H1 (cell line): ENCODE measurements around the gene METTL9. TPM values are rescaled to one million over a fixed set of nuclear protein-coding genes. Genes with fewer than 3 reads are reported as not detected.

Experiments used
- CTCF ChIA-PET: fragments of 300-600 bp; sonication (Branson Sonifier 250); formaldehyde crosslinking; loops from one replicate; lab custom pipeline; 2021; ENCODE audit not compliant: partially characterized antibody; lab: Charles Lee
- POLR2A ChIA-PET: fragments of 300-600 bp; sonication (Branson Sonifier 250); formaldehyde crosslinking; loops from one replicate; lab custom pipeline; 2021; ENCODE audit warnings: inconsistent platforms; ENCODE audit not compliant: partially characterized antibody; lab: Charles Lee
- DNase-seq, 2 experiments: peaks; one replicate each; pipeline versions ENCODE4 v3.0.0 to v3.0.0-alpha.2; 2010 to 2022; ENCODE audit warnings: low spot score in 2 of 2, low read depth in 1 of 2, mixed read lengths in 1 of 2
- FAIRE-seq: peaks from 2 replicates; lab custom pipeline; 2011; peaks lifted over from hg19 to GRCh38; lab: Jason Lieb, UNC
- H2AFZ ChIP-seq: 2 replicates; pipeline ENCODE4 v1.8.1; 2012; ENCODE audit warnings: low read length, inconsistent platforms
- H2AK5ac ChIP-seq: 2 replicates; pipeline ENCODE4 v1.6.1; 2013; ENCODE audit warnings: low read depth, low read length
- H2BK120ac ChIP-seq: replicated peaks from 2 replicates; pipeline ENCODE3; 2013; ENCODE audit warnings: low read depth, low read length, inconsistent platforms
- H2BK12ac ChIP-seq: 2 replicates; pipeline ENCODE4 v1.6.1; 2013; ENCODE audit warnings: low read depth, low read length
- H2BK15ac ChIP-seq: 2 replicates; pipeline ENCODE4 v1.6.1; 2013; ENCODE audit warnings: low read length
- H2BK20ac ChIP-seq: 2 replicates; pipeline ENCODE4 v1.6.1; 2013; ENCODE audit warnings: low read length
- H2BK5ac ChIP-seq: 2 replicates; pipeline ENCODE4 v1.6.1; 2013; ENCODE audit warnings: low read depth, low read length
- H3K14ac ChIP-seq: 2 replicates; pipeline ENCODE4 v1.6.1; 2013; ENCODE audit warnings: inconsistent platforms; ENCODE audit not compliant: insufficient read length
- H3K18ac ChIP-seq: 2 replicates; pipeline ENCODE4 v1.6.1; 2013; ENCODE audit warnings: low read length; ENCODE audit errors: extremely low read depth
- H3K23ac ChIP-seq: 2 replicates; pipeline ENCODE4 v1.6.1; 2013; ENCODE audit warnings: inconsistent platforms; ENCODE audit not compliant: insufficient read length
- H3K23me2 ChIP-seq: 2 replicates; pipeline ENCODE4 v1.6.1; 2013; ENCODE audit warnings: low read depth, low read length
- H3K27ac ChIP-seq: 2 replicates; pipeline ENCODE4 v1.6.1; 2011; ENCODE audit warnings: low read depth, low read length, inconsistent platforms
- H3K27me3 ChIP-seq, 4 experiments: replicated peaks in 1 of 4; 1 replicate in 1 of 4; 2 replicates in 3 of 4; pipeline versions ENCODE4 v1.6.1 to v1.8.1; 2011 to 2013; ENCODE audit warnings: low read length in 3 of 4, mild to moderate bottlenecking in 3 of 4, inconsistent platforms in 2 of 4, mixed read lengths in 2 of 4, moderate library complexity in 1 of 4; ENCODE audit not compliant: control insufficient read depth in 3 of 4, insufficient read depth in 3 of 4; ENCODE audit errors: extremely low read depth in 1 of 4
- H3K36me3 ChIP-seq, 4 experiments: 2 replicates each; pipeline versions ENCODE4 v1.6.1 to v1.8.1; 2011 to 2013; ENCODE audit warnings: mild to moderate bottlenecking in 4 of 4, low read length in 3 of 4, moderate library complexity in 2 of 4, control low read depth in 1 of 4, inconsistent platforms in 1 of 4; ENCODE audit not compliant: insufficient read depth in 4 of 4, control insufficient read depth in 2 of 4
- H3K4ac ChIP-seq: replicated peaks from 2 replicates; pipeline ENCODE3; 2013; ENCODE audit warnings: low read length, low read depth, mixed read lengths, inconsistent platforms; ENCODE audit not compliant: insufficient read length
- H3K4me1 ChIP-seq, 4 experiments: replicated peaks in 1 of 4; 1 replicate in 1 of 4; 2 replicates in 3 of 4; pipeline versions ENCODE4 v1.6.1 to v1.8.1; 2011 to 2013; ENCODE audit warnings: low read length in 3 of 4, inconsistent platforms in 2 of 4, mixed read lengths in 1 of 4; ENCODE audit not compliant: insufficient read depth in 4 of 4, control insufficient read depth in 3 of 4
- H3K4me2 ChIP-seq, 2 experiments: 2 replicates each; pipeline versions ENCODE4 v1.6.1 to v1.8.1; 2011 to 2013; ENCODE audit warnings: low read depth in 2 of 2, low read length in 2 of 2, control low read depth in 1 of 2, inconsistent platforms in 1 of 2, mild to moderate bottlenecking in 1 of 2; ENCODE audit not compliant: insufficient read depth in 1 of 2
- H3K4me3 ChIP-seq, 4 experiments: fragments of 200-600, 300-600 bp in 1 of 4; sonication (generic), shearing (Covaris generic), sonication (Bioruptor Twin) in 1 of 4; 2 replicates each; pipeline versions ENCODE4 v1.5.1 to v1.8.1; 2011 to 2016; ENCODE audit warnings: low read length in 4 of 4, low read depth in 3 of 4, control low read depth in 2 of 4, inconsistent platforms in 2 of 4, mild to moderate bottlenecking in 2 of 4, mixed read lengths in 1 of 4, moderate library complexity in 1 of 4; ENCODE audit not compliant: insufficient read depth in 2 of 4; ENCODE audit errors: extremely low read depth in 1 of 4
- H3K56ac ChIP-seq: replicated peaks from 2 replicates; pipeline ENCODE3; 2013; ENCODE audit warnings: low read depth, mild to moderate bottlenecking, mixed read lengths, low read length, inconsistent platforms; ENCODE audit not compliant: insufficient read length
- H3K79me1 ChIP-seq: 2 replicates; pipeline ENCODE4 v1.6.1; 2013; ENCODE audit warnings: low read depth, low read length, control low read depth
- H3K79me2 ChIP-seq, 2 experiments: 2 replicates each; pipeline versions ENCODE4 v1.6.1 to v1.8.1; 2012 to 2013; ENCODE audit warnings: low read length in 2 of 2, mild to moderate bottlenecking in 2 of 2, inconsistent platforms in 1 of 2; ENCODE audit not compliant: insufficient read depth in 2 of 2, control insufficient read depth in 1 of 2
- H3K9ac ChIP-seq, 4 experiments: replicated peaks in 1 of 4; 1 replicate in 1 of 4; 2 replicates in 3 of 4; pipeline versions ENCODE4 v1.6.1 to v1.8.1; 2011 to 2013; ENCODE audit warnings: low read depth in 3 of 4, low read length in 3 of 4, control low read depth in 2 of 4, mild to moderate bottlenecking in 2 of 4, moderate library complexity in 2 of 4, inconsistent platforms in 1 of 4; ENCODE audit errors: extremely low read depth in 1 of 4
- H3K9me3 ChIP-seq, 2 experiments: 2 replicates each; pipeline versions ENCODE4 v1.6.1 to v1.8.1; 2012 to 2013; ENCODE audit warnings: mild to moderate bottlenecking in 2 of 2, moderate library complexity in 2 of 2, control low read depth in 1 of 2, inconsistent platforms in 1 of 2, low read depth in 1 of 2, low read length in 1 of 2, mixed read lengths in 1 of 2; ENCODE audit not compliant: insufficient read depth in 2 of 2
- H4K20me1 ChIP-seq, 2 experiments: replicated peaks in 1 of 2; 2 replicates each; pipeline versions ENCODE3 to v1.8.1; 2011 to 2013; ENCODE audit warnings: inconsistent platforms in 2 of 2, low read length in 2 of 2, mild to moderate bottlenecking in 1 of 2; ENCODE audit not compliant: insufficient read depth in 2 of 2, control insufficient read depth in 1 of 2
- H4K5ac ChIP-seq: 2 replicates; pipeline ENCODE4 v1.6.1; 2013; ENCODE audit warnings: low read length, low read depth, mixed read lengths, inconsistent platforms; ENCODE audit not compliant: insufficient read length
- H4K8ac ChIP-seq: 2 replicates; pipeline ENCODE4 v1.8.0; 2013; ENCODE audit warnings: mild to moderate bottlenecking, moderate library complexity, low read length, inconsistent platforms; ENCODE audit not compliant: insufficient read depth; ENCODE audit errors: extremely low read depth
- H4K91ac ChIP-seq: replicated peaks from 2 replicates; pipeline ENCODE3; 2013; ENCODE audit warnings: low read length, mixed read lengths, inconsistent platforms; ENCODE audit not compliant: insufficient read length
- BACH1 ChIP-seq: IDR thresholded peaks from 2 replicates; pipeline ENCODE4 v1.6.1; 2012; ENCODE audit warnings: low read length, improper control_type of control experiment
- EGR1 ChIP-seq: IDR thresholded peaks from 2 replicates; pipeline ENCODE4 v1.6.1; 2011; ENCODE audit warnings: low read depth, low read length, borderline replicate concordance
- KDM1A ChIP-seq: fragments of 200-600, 300-600 bp; sonication (generic); IDR thresholded peaks from 2 replicates; pipeline ENCODE4 v1.7.1; 2016; ENCODE audit warnings: mild to moderate bottlenecking, low read length, borderline replicate concordance
- KDM4A ChIP-seq: IDR thresholded peaks from one replicate; pipeline ENCODE4 v1.7.1; 2012; ENCODE audit warnings: low read depth, mild to moderate bottlenecking, moderate library complexity, low read length, inconsistent platforms; ENCODE audit not compliant: severe bottlenecking
- NANOG ChIP-seq: IDR thresholded peaks from 2 replicates; pipeline ENCODE4 v1.6.1; 2011; ENCODE audit warnings: low read length, low read depth, mild to moderate bottlenecking, inconsistent platforms; ENCODE audit not compliant: insufficient read depth, poor library complexity, severe bottlenecking
- SIN3A ChIP-seq, 2 experiments: IDR thresholded peaks in 1 of 2; conservative IDR thresholded peaks in 1 of 2; 2 replicates each; pipeline ENCODE4 v1.6.1; 2011 to 2012; ENCODE audit warnings: low read length in 2 of 2, improper control_type of control experiment in 1 of 2, low read depth in 1 of 2, mild to moderate bottlenecking in 1 of 2
- SP2 ChIP-seq: IDR thresholded peaks from 2 replicates; pipeline ENCODE4 v1.6.1; 2012; ENCODE audit warnings: mild to moderate bottlenecking, low read length, inconsistent platforms
- TAF1 ChIP-seq: IDR thresholded peaks from 2 replicates; pipeline ENCODE4 v1.6.1; 2011; ENCODE audit warnings: mild to moderate bottlenecking, low read depth, low read length
- TEAD4 ChIP-seq: IDR thresholded peaks from 2 replicates; pipeline ENCODE4 v1.6.1; 2012; ENCODE audit warnings: low read depth, low read length, inconsistent platforms, mixed read lengths
- WGBS, 2 experiments: shearing (Covaris generic) in 1 of 2; methylation state at CpG; one replicate each; pipeline versions ENCODE4 v1.1.6 to v1.1.7; 2013 to 2015; ENCODE audit warnings: low lambda C conversion rate in 2 of 2, mixed read lengths in 2 of 2, inconsistent platforms in 1 of 2, low coverage in 1 of 2, missing lambda C conversion rate in 1 of 2; ENCODE audit not compliant: insufficient replicate concordance in 2 of 2, insufficient coverage in 1 of 2, insufficient read length in 1 of 2; ENCODE audit errors: extremely low coverage in 1 of 2, missing lambda C conversion rate in 1 of 2; 5-methylcytosine and 5-hydroxymethylcytosine counted together
- polyA plus RNA-seq, 7 experiments: library from polyadenylated mRNA; depleted of rRNA in 3 of 7; stranded (reverse) in 5 of 7; unstranded in 2 of 7; fragments of >200 nt in 5 of 7; fragments of 200-250 nt in 2 of 7; gene quantifications; 1 replicate in 5 of 7; 2 replicates in 1 of 7; 4 replicates in 1 of 7; pipeline versions ENCODE4 v1.2.1 to v1.2.3, GENCODE V29; 2011 to 2013; ENCODE audit warnings: missing spikeins in 2 of 7, mixed read lengths in 2 of 7
- total RNA-seq: library from RNA; stranded (reverse); fragmentation: NEBNext Ultra II Directional; extraction: Animal tissue kit (Norgen Biotek cat#: 25700); gene quantifications from 2 replicates; pipeline ENCODE4 v1.2.1, GENCODE V29; 2021
- TF ChIP-seq, protein P1 (sequence below): IDR thresholded peaks from 2 replicates; pipeline ENCODE4 v1.6.1; 2012; ENCODE audit warnings: low read length, inconsistent platforms

METTL9 gene
- total and polyA plus RNA-seq, 2 of the 8 experiments (the other 6 are each of a cell fraction or from before 2014, with no cell fraction given) = 45.4 to 112 TPM

DNA sequence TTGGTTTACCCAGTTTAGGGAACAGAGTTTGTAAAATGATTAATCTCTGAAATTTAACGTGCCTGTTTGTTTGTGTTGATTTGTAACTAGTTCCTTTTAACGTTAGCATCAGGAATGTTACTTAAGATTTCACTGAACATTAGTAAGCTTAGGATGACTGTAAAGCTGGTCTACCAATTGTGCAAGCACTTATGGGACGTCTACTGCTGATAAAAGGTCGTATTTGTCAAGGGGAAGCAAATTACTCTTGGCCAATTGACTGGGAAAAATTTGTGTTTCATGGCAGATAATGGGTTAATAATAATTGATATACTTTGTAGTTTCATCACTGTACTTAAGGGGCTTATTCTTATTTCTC is 11.8 kb downstream of the METTL9 start:
- H3K18ac ChIP-seq = no peak overlapping the region
- no peaks in the 10 kb centered on the region for H3K27me3 ChIP-seq
- H2BK15ac ChIP-seq = no peak overlapping the region
- H3K14ac ChIP-seq = no peak overlapping the region
- peaks cover 6 to 28% (median 11%) of the 10 kb centered on the region in 4 experiments; a peak in 6 of 7 replicates for H3K4me1 ChIP-seq
- no peak overlapping the region for H3K4ac ChIP-seq
- no peak overlapping the region; a peak in 1 of 4 replicates for H3K4me2 ChIP-seq
- 85% methylated on average over 4 of the region's 4 CpGs; no CpG with 5 or more reads in 1 of the 2 experiments for WGBS, 2 experiments
- H2AK5ac ChIP-seq = no peak overlapping the region
- no peak overlapping the region for H3K27ac ChIP-seq
- no peak for TF ChIP-seq TEAD4
- TF ChIP-seq KDM1A = no peak
- TF ChIP-seq KDM4A = no peak
- no peak for TF ChIP-seq NANOG
- TF ChIP-seq, protein P1, sequence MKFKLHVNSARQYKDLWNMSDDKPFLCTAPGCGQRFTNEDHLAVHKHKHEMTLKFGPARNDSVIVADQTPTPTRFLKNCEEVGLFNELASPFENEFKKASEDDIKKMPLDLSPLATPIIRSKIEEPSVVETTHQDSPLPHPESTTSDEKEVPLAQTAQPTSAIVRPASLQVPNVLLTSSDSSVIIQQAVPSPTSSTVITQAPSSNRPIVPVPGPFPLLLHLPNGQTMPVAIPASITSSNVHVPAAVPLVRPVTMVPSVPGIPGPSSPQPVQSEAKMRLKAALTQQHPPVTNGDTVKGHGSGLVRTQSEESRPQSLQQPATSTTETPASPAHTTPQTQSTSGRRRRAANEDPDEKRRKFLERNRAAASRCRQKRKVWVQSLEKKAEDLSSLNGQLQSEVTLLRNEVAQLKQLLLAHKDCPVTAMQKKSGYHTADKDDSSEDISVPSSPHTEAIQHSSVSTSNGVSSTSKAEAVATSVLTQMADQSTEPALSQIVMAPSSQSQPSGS = no peak
- TF ChIP-seq SP2 = no peak
- TF ChIP-seq EGR1 = no peak
- TF ChIP-seq SIN3A (conservative IDR thresholded peaks at IDR 0.05 in 1 of 2, IDR thresholded peaks at IDR 0.05 in 1 of 2; ENCODE audit: low read depth in 1 of 2, low read length in 2 of 2) = no peak
- no peak for TF ChIP-seq TAF1
- no peak for TF ChIP-seq BACH1
- H3K36me3 ChIP-seq = peaks cover 0 to under 1% (median 0%) of the 10 kb centered on the region in 4 experiments; a peak in 2 of 8 replicates
- no peak overlapping the region for H3K56ac ChIP-seq
- peaks cover 9% of the 10 kb centered on the region for H3K79me1 ChIP-seq
- H4K8ac ChIP-seq = no peak overlapping the region
- no peak overlapping the region for H3K4me3 ChIP-seq
- no peak overlapping the region for H3K9ac ChIP-seq
- FAIRE-seq (no peak), DNase-seq (no peak)
- H3K23me2 ChIP-seq = no peaks in the 10 kb centered on the region
- ChIA-PET CTCF (interaction anchor here (1.3 kb wide), 2 partner anchors 27 to 29 kb away, joined by 4 to 6 read pairs; no protein-coding TSS in a partner anchor), POLR2A (no interaction called here)
- H3K79me2 ChIP-seq = peaks cover 8 to 100% of the 10 kb centered on the region in 2 experiments
- no peak overlapping the region for H2BK12ac ChIP-seq
- no peak overlapping the region for H4K91ac ChIP-seq
- H4K5ac ChIP-seq = no peak overlapping the region
- peaks cover 10 to 12% of the 10 kb centered on the region in 2 experiments for H4K20me1 ChIP-seq
- H2BK20ac ChIP-seq = no peak overlapping the region
- H2BK5ac ChIP-seq = no peak overlapping the region
- H2BK120ac ChIP-seq = no peak overlapping the region
- H3K9me3 ChIP-seq = no peaks in the 10 kb centered on the region
- H2AFZ ChIP-seq = no peak overlapping the region
- no peak overlapping the region for H3K23ac ChIP-seq
